ENCODE results near the gene NUB1.

DNA sequence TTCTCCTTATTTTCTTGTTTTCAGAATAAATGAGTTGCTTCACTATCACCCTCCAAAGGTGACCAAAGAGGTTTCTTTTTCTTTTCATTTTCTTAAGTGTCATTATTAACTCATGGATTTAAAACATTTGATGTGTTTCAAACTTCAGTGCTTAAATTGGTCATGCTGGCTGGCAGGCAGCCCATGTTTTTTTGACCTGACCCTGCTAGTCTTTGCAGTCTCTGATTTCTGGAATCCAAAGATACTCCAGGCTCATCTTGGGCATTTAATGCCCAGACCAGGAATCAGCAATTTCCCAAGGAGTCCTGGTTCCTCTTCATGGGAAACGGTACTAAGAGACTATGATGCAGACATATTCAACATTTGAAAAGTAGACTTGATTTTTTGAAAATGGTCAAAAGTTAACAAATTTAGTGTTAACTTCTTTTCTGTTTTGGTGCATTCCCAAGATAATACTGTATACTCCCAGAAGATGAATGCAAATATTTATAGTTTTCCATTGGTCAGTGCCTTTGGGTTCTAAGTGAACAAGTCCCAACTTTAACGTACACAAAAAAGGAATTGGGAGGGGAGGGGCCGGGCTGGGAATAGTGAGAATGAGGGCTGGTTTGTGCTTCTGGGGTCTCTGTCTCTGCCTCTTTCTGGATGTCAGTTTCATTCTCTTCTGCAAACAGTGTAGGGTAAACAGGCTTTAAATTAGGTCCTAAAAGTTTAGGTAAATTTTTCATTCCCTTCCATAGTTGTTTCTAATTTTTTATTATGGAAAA, 19.8 kb downstream of the NUB1 start:
- TF ChIP-seq, protein P1, sequence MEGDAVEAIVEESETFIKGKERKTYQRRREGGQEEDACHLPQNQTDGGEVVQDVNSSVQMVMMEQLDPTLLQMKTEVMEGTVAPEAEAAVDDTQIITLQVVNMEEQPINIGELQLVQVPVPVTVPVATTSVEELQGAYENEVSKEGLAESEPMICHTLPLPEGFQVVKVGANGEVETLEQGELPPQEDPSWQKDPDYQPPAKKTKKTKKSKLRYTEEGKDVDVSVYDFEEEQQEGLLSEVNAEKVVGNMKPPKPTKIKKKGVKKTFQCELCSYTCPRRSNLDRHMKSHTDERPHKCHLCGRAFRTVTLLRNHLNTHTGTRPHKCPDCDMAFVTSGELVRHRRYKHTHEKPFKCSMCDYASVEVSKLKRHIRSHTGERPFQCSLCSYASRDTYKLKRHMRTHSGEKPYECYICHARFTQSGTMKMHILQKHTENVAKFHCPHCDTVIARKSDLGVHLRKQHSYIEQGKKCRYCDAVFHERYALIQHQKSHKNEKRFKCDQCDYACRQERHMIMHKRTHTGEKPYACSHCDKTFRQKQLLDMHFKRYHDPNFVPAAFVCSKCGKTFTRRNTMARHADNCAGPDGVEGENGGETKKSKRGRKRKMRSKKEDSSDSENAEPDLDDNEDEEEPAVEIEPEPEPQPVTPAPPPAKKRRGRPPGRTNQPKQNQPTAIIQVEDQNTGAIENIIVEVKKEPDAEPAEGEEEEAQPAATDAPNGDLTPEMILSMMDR (IDR thresholded peaks at IDR 0.05): no peak
- TF ChIP-seq EP300 (IDR thresholded peaks at IDR 0.05): no peak
